HepG2 (cell line): ENCODE measurements around the gene TRIM36. TPM values are rescaled to one million over a fixed set of nuclear protein-coding genes. Genes with fewer than 3 reads are reported as not detected.

ENCODE experiments used
- ARNT ChIP-seq: fragments of 450-650 bp; IDR thresholded peaks from 2 replicates; pipeline ENCODE4 v1.6.1; 2017
- GLI4 ChIP-seq: sonication (generic); formaldehyde crosslinking; IDR thresholded peaks from 2 replicates; pipeline ENCODE4 v1.5.1; 2020; ENCODE audit warnings: missing genetic modification reagents, mild to moderate bottlenecking, moderate library complexity, borderline replicate concordance
- KDM5A ChIP-seq: fragments of 200-600 bp; sonication (generic); IDR thresholded peaks from 2 replicates; pipeline ENCODE4 v1.7.0; 2018; ENCODE audit warnings: antibody characterized with exemption, mild to moderate bottlenecking, low read length, borderline replicate concordance
- KDM5B ChIP-seq: sonication (generic); formaldehyde crosslinking; IDR thresholded peaks from 2 replicates; pipeline ENCODE4 v1.4.0; 2020; ENCODE audit warnings: missing genetic modification reagents, mild to moderate bottlenecking, borderline replicate concordance
- POLR2AphosphoS2 ChIP-seq: IDR thresholded peaks from 2 replicates; pipeline ENCODE4 v1.6.1; 2011; ENCODE audit warnings: low read depth, low read length, improper control_type of control experiment
- RFX3 ChIP-seq: IDR thresholded peaks from 2 replicates; pipeline ENCODE4 v1.6.1; 2016; ENCODE audit warnings: missing biosample characterization, missing genetic modification reagents
- SAP130 ChIP-seq: IDR thresholded peaks from 2 replicates; pipeline ENCODE4 v1.6.1; 2016; ENCODE audit warnings: low read depth
- ZMYM2 ChIP-seq: sonication (generic); formaldehyde crosslinking; IDR thresholded peaks from 2 replicates; pipeline ENCODE4 v1.8.0; 2022; ENCODE audit warnings: mild to moderate bottlenecking, missing genetic modification reagents
- ZNF224 ChIP-seq: sonication (generic); formaldehyde crosslinking; IDR thresholded peaks from 2 replicates; pipeline ENCODE4 v1.5.0; 2020; ENCODE audit warnings: mild to moderate bottlenecking, missing genetic modification reagents
- ZNF367 ChIP-seq: sonication (generic); formaldehyde crosslinking; IDR thresholded peaks from 2 replicates; pipeline ENCODE4 v1.4.0; 2020; ENCODE audit warnings: missing genetic modification reagents, borderline replicate concordance
- ZNF674 ChIP-seq: sonication (generic); formaldehyde crosslinking; IDR thresholded peaks from 2 replicates; pipeline ENCODE4 v1.5.0; 2020; ENCODE audit warnings: low read depth, mild to moderate bottlenecking, missing genetic modification reagents
- ZNF773 ChIP-seq: sonication (generic); formaldehyde crosslinking; IDR thresholded peaks from 2 replicates; pipeline ENCODE4 v1.4.0; 2020; ENCODE audit warnings: missing genetic modification reagents, borderline replicate concordance
- polyA plus RNA-seq, 8 experiments: library from polyadenylated mRNA; depleted of rRNA in 3 of 8; stranded (reverse) in 7 of 8; unstranded in 1 of 8; fragments of >200 nt; fragmentation: Illumina TruSeq in 4 of 8; extraction: Trizol in 4 of 8; gene quantifications; 2 replicates each; pipeline versions ENCODE4 v1.2.1 to v1.2.3, GENCODE V29; 2011 to 2016; ENCODE audit warnings: low read depth in 4 of 8, missing spikeins in 1 of 8, mixed read lengths in 1 of 8; ENCODE audit not compliant: insufficient read depth in 1 of 8
- total RNA-seq, 5 experiments: library from RNA; depleted of rRNA; stranded (reverse); fragments of >200 nt; fragmentation: Illumina TruSeq; extraction: Trizol; gene quantifications; 2 replicates each; pipeline ENCODE4 v1.2.3, GENCODE V29; 2016; ENCODE audit warnings: low read depth in 1 of 5
- TF ChIP-seq, protein P1 (sequence below): sonication (generic); formaldehyde crosslinking; IDR thresholded peaks from 2 replicates; pipeline ENCODE4 v1.4.0; 2020; ENCODE audit warnings: mild to moderate bottlenecking, low read depth, missing genetic modification reagents
- TF ChIP-seq, protein P2 (sequence below): sonication (generic); formaldehyde crosslinking; IDR thresholded peaks from 2 replicates; pipeline ENCODE4 v1.4.0; 2020; ENCODE audit warnings: mild to moderate bottlenecking, low read depth, missing genetic modification reagents
- TF ChIP-seq, protein P3 (sequence below): sonication (generic); formaldehyde crosslinking; IDR thresholded peaks from 2 replicates; pipeline ENCODE4 v1.4.0; 2020; ENCODE audit warnings: mild to moderate bottlenecking, missing genetic modification reagents
- TF ChIP-seq, protein P4 (sequence below): sonication (generic); formaldehyde crosslinking; IDR thresholded peaks from 2 replicates; pipeline ENCODE4 v1.4.0; 2020; ENCODE audit warnings: missing genetic modification reagents
- TF ChIP-seq, protein P5 (sequence below): sonication (generic); formaldehyde crosslinking; IDR thresholded peaks from 2 replicates; pipeline ENCODE4 v1.8.0; 2022; ENCODE audit warnings: missing genetic modification reagents, mild to moderate bottlenecking, moderate library complexity, borderline replicate concordance

Gene TRIM36
- total and polyA plus RNA-seq, 2 of the 13 experiments (the other 11 are each of a cell fraction or from before 2014, with no cell fraction given): 1.7 to 2.4 TPM

DNA sequence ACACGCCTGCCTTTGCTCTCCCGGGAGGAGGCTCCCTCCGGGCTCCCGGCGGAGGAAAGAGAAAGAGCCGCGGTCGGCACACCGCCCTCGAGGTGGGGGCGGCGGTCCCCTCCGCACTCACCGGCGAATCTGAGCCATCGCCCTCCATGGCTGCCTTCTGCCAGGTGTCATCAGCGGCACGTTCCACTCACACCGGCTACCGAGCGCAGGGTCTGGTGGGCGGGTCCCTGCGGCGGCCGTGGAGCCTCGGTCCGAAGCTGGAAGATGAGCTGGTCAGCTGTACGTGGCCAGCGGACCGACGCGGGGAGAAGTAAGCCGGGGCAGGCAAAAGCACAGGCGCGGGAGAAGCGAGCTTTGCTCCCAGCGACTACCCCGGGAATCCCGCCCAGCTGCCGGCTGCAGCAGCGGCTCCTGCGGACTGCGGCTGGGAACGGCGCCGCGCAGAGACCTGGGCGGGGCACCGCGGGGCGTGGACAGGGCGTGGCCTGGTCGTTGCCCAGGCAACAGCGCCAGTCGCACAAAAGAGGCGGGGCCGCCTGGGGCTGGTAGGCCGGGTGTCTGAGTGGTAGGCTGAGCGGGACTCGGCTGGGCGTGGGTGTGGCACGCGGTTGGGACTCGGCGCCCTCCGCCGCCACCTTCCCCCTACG lies at the start of gene TRIM36 (continued):
- TF ChIP-seq, protein P1, sequence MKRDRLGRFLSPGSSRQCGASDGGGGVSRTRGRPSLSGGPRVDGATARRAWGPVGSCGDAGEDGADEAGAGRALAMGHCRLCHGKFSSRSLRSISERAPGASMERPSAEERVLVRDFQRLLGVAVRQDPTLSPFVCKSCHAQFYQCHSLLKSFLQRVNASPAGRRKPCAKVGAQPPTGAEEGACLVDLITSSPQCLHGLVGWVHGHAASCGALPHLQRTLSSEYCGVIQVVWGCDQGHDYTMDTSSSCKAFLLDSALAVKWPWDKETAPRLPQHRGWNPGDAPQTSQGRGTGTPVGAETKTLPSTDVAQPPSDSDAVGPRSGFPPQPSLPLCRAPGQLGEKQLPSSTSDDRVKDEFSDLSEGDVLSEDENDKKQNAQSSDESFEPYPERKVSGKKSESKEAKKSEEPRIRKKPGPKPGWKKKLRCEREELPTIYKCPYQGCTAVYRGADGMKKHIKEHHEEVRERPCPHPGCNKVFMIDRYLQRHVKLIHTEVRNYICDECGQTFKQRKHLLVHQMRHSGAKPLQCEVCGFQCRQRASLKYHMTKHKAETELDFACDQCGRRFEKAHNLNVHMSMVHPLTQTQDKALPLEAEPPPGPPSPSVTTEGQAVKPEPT (CRISPR knock-in tag): no peak
- TF ChIP-seq KDM5B (CRISPR knock-in tag) (peak; percentile 71), ARNT (no peak), ZNF773 (no peak), ZNF367 (CRISPR knock-in tag) (peak; percentile 69; the same call in 1 of the 2 replicates), SAP130 (CRISPR knock-in tag) (peak; percentile 90), KDM5A (no peak), ZNF224 (CRISPR knock-in tag) (0 out of 2 replicates have a peak, but pooled peaks have one; percentile 76), ZNF674 (0 out of 2 replicates have a peak, but pooled peaks have one; percentile 26), GLI4 (CRISPR knock-in tag) (no peak), RFX3 (CRISPR knock-in tag) (peak; percentile 92), ZMYM2 (0 out of 2 replicates have a peak, but pooled peaks have one; percentile 43), POLR2AphosphoS2 (no peak)
- TF ChIP-seq, protein P2, sequence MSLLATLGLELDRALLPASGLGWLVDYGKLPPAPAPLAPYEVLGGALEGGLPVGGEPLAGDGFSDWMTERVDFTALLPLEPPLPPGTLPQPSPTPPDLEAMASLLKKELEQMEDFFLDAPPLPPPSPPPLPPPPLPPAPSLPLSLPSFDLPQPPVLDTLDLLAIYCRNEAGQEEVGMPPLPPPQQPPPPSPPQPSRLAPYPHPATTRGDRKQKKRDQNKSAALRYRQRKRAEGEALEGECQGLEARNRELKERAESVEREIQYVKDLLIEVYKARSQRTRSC (CRISPR knock-in tag): 0 out of 2 replicates have a peak, but pooled peaks have one; percentile 36
- TF ChIP-seq, protein P3, sequence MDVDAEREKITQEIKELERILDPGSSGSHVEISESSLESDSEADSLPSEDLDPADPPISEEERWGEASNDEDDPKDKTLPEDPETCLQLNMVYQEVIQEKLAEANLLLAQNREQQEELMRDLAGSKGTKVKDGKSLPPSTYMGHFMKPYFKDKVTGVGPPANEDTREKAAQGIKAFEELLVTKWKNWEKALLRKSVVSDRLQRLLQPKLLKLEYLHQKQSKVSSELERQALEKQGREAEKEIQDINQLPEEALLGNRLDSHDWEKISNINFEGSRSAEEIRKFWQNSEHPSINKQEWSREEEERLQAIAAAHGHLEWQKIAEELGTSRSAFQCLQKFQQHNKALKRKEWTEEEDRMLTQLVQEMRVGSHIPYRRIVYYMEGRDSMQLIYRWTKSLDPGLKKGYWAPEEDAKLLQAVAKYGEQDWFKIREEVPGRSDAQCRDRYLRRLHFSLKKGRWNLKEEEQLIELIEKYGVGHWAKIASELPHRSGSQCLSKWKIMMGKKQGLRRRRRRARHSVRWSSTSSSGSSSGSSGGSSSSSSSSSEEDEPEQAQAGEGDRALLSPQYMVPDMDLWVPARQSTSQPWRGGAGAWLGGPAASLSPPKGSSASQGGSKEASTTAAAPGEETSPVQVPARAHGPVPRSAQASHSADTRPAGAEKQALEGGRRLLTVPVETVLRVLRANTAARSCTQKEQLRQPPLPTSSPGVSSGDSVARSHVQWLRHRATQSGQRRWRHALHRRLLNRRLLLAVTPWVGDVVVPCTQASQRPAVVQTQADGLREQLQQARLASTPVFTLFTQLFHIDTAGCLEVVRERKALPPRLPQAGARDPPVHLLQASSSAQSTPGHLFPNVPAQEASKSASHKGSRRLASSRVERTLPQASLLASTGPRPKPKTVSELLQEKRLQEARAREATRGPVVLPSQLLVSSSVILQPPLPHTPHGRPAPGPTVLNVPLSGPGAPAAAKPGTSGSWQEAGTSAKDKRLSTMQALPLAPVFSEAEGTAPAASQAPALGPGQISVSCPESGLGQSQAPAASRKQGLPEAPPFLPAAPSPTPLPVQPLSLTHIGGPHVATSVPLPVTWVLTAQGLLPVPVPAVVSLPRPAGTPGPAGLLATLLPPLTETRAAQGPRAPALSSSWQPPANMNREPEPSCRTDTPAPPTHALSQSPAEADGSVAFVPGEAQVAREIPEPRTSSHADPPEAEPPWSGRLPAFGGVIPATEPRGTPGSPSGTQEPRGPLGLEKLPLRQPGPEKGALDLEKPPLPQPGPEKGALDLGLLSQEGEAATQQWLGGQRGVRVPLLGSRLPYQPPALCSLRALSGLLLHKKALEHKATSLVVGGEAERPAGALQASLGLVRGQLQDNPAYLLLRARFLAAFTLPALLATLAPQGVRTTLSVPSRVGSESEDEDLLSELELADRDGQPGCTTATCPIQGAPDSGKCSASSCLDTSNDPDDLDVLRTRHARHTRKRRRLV (CRISPR knock-in tag): no peak
- TF ChIP-seq, protein P4, sequence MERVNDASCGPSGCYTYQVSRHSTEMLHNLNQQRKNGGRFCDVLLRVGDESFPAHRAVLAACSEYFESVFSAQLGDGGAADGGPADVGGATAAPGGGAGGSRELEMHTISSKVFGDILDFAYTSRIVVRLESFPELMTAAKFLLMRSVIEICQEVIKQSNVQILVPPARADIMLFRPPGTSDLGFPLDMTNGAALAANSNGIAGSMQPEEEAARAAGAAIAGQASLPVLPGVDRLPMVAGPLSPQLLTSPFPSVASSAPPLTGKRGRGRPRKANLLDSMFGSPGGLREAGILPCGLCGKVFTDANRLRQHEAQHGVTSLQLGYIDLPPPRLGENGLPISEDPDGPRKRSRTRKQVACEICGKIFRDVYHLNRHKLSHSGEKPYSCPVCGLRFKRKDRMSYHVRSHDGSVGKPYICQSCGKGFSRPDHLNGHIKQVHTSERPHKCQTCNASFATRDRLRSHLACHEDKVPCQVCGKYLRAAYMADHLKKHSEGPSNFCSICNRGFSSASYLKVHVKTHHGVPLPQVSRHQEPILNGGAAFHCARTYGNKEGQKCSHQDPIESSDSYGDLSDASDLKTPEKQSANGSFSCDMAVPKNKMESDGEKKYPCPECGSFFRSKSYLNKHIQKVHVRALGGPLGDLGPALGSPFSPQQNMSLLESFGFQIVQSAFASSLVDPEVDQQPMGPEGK (CRISPR knock-in tag): peak; percentile 26
- TF ChIP-seq, protein P5, sequence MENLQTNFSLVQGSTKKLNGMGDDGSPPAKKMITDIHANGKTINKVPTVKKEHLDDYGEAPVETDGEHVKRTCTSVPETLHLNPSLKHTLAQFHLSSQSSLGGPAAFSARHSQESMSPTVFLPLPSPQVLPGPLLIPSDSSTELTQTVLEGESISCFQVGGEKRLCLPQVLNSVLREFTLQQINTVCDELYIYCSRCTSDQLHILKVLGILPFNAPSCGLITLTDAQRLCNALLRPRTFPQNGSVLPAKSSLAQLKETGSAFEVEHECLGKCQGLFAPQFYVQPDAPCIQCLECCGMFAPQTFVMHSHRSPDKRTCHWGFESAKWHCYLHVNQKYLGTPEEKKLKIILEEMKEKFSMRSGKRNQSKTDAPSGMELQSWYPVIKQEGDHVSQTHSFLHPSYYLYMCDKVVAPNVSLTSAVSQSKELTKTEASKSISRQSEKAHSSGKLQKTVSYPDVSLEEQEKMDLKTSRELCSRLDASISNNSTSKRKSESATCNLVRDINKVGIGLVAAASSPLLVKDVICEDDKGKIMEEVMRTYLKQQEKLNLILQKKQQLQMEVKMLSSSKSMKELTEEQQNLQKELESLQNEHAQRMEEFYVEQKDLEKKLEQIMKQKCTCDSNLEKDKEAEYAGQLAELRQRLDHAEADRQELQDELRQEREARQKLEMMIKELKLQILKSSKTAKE: no peak
